ENCODE measurements around the gene CTIF. TPM values are rescaled to one million over a fixed set of nuclear protein-coding genes. Genes with fewer than 3 reads are reported as not detected.
A peak's percentile ranks its signal among the peaks of the same experiment; 100 is the strongest.

CTIF gene
- total RNA-seq, 6 experiments from 2014 or later: 77.6 to 100 (median 79.2) TPM

DNA sequence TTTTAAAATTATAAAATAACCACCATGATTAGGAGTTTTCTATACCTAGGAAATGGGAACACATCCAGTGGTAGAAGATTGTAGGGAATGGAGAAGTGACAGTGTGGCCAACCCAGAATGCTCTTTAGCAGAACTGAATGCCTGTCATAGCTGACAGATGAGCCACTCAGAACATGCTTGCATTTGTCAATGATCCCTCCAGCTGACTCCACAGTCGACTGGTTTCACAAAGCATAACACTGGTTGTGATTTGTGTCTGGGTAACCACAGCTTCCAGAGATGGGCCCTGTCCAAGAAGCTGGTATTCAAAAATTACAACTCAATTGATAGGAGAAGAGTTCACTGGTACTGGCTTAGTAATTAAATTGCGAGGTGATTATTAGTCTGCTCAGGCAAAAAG lies 9.0 kb upstream of the CTIF start:
- peak overlapping the region; percentile 64; the same call in 1 of the 2 replicates for H3K27ac Mint-ChIP-seq
- H3K27me3 Mint-ChIP-seq (ENCODE audit: insufficient read depth): no peaks in the 10 kb centered on the region; the same call in 1 of the 2 replicates
- DNase-seq: peak; percentile 79

GRCh38 chr18:48530399-48531081 lies 8.3 kb upstream of the CTIF start:
- Mint-ChIP-seq H3K9me3 (no peaks in the 10 kb centered on the region), H3K27ac (peak overlapping the region; percentile 64; the same call in 1 of the 2 replicates), H3K27me3 (ENCODE audit: insufficient read depth) (no peaks in the 10 kb centered on the region; the same call in 1 of the 2 replicates), H3K36me3 (ENCODE audit: low read depth) (no peaks in the 10 kb centered on the region), H3K4me1 (ENCODE audit: low read depth) (peaks cover 49% of the 10 kb centered on the region), H3K4me3 (no peak overlapping the region)
- TF ChIP-seq CTCF (IDR thresholded peaks at IDR 0.05): no peak
- DNase-seq: no peak

More for the DNA sequence above, 9.0 kb upstream of the CTIF start:
- Mint-ChIP-seq H3K4me1 (ENCODE audit: low read depth) (peaks cover 42% of the 10 kb centered on the region), H3K4me3 (no peak overlapping the region), H3K9me3 (no peaks in the 10 kb centered on the region), H3K36me3 (ENCODE audit: low read depth) (no peaks in the 10 kb centered on the region)
- TF ChIP-seq CTCF (IDR thresholded peaks at IDR 0.05): no peak

- Mint-ChIP-seq H3K9me3 (no peaks in the 10 kb centered on the region), H3K27me3 (ENCODE audit: insufficient read depth) (no peaks in the 10 kb centered on the region; the same call in 1 of the 2 replicates), H3K4me3 (no peak overlapping the region), H3K27ac (no peak overlapping the region), H3K36me3 (ENCODE audit: low read depth) (no peaks in the 10 kb centered on the region), H3K4me1 (ENCODE audit: low read depth) (peaks cover 54% of the 10 kb centered on the region)
- no peak for DNase-seq
- TF ChIP-seq CTCF (IDR thresholded peaks at IDR 0.05): no peak
Measured at GRCh38 chr18:48531082-48531403, 7.8 kb upstream of the CTIF start.

DNA sequence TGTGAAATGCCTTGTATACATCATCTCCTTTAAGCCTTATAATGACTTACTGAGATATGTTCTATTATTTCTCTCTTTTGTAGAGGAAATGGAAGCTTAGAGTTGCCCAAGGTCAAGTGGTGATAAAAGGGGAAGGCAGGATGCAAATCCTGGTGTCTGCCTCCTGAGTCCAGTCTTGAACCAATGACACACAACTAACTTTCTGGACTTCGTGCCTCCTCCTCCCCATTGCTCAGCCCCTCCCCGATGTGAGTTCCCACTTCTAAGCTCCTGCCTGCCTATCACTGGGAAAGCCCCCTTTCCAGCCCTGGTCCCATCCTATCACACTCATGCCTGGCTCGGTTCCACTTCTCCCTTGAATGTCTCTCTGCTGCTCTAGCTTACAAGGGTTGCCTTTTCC lies 6.9 kb upstream of the CTIF start:
- Mint-ChIP-seq H3K9me3 (no peaks in the 10 kb centered on the region), H3K4me1 (ENCODE audit: low read depth) (peaks cover 61% of the 10 kb centered on the region), H3K27ac (peak overlapping the region; percentile 12; the same call in 1 of the 2 replicates), H3K27me3 (ENCODE audit: insufficient read depth) (no peaks in the 10 kb centered on the region), H3K4me3 (no peak overlapping the region), H3K36me3 (ENCODE audit: low read depth) (no peaks in the 10 kb centered on the region)
- no peak for DNase-seq
- no peak for TF ChIP-seq CTCF (IDR thresholded peaks at IDR 0.05)

DNA sequence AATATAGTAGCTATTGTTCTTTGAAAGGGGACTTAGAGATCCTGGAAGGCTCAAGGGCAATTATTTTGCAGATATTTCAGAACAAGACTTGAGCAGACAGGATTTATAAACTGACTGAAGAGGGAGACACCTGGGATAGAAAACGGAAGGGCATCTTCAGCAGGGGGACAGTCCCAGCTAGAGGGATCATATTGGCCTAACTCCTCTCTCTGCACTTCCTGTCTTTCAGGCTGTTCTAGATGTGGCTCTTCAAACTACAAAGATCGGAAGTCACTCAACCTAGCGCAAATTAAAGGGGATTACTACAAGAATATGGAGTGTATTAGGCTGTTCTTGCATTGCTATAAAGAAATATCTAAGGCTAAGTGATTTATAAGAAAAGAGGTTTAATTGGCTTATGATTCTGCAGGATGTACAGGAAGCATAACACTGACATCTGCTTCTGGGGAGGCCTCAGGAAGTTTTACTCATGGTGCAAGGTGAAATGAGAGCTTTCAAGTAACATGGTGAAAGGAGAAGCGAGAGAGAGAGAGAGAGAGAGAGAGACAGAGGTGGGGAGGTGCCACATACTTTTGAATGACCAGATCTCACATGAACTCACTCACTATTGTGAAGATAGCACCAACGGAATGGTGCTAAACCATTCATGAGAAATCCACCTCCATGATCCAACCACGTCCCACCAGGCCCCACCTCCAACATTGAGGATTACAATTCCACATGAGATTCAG lies 5.3 kb upstream of the CTIF start:
- H3K27me3 Mint-ChIP-seq (ENCODE audit: insufficient read depth): no peaks in the 10 kb centered on the region
- peaks cover 67% of the 10 kb centered on the region for H3K4me1 Mint-ChIP-seq (ENCODE audit: low read depth)
- H3K27ac Mint-ChIP-seq: no peak overlapping the region
- TF ChIP-seq CTCF (IDR thresholded peaks at IDR 0.05): no peak
- no peak overlapping the region for H3K4me3 Mint-ChIP-seq
- no peaks in the 10 kb centered on the region for H3K36me3 Mint-ChIP-seq (ENCODE audit: low read depth)
- DNase-seq: no peak
- no peaks in the 10 kb centered on the region for H3K9me3 Mint-ChIP-seq
